Muscle of leg (tissue), 11 donors: ENCODE data around the gene MBNL1. TPM values are rescaled to one million over a fixed set of nuclear protein-coding genes. Genes with fewer than 3 reads are reported as not detected.
"Not testable (repeated sequence)": the region's sequence is repeated elsewhere in the genome, so short reads cannot be mapped to it uniquely, and the experiment has no call there.

Experiments
- DNase-seq: peaks from one replicate; pipeline ENCODE4 v3.0.0; 2013
- H3K27ac ChIP-seq: one replicate; pipeline ENCODE4 v1.5.1; 2013; ENCODE audit warnings: mild to moderate bottlenecking, low read length, control low read depth
- H3K27me3 ChIP-seq: one replicate; pipeline ENCODE4 v1.6.1; 2013; ENCODE audit warnings: low read length; ENCODE audit not compliant: control insufficient read depth, insufficient read depth
- H3K36me3 ChIP-seq: one replicate; pipeline ENCODE4 v1.6.1; 2013; ENCODE audit warnings: low read length; ENCODE audit not compliant: control insufficient read depth, insufficient read depth
- H3K4me1 ChIP-seq: one replicate; pipeline ENCODE4 v1.6.1; 2013; ENCODE audit warnings: low read length; ENCODE audit not compliant: control insufficient read depth, insufficient read depth
- H3K4me3 ChIP-seq: one replicate; pipeline ENCODE4 v1.5.1; 2013; ENCODE audit warnings: low read length, control low read depth
- H3K9me3 ChIP-seq: replicated peaks from 2 replicates; pipeline ENCODE4 v1.6.1; 2013; ENCODE audit warnings: low read depth, low read length; ENCODE audit not compliant: control insufficient read depth
- WGBS: methylation state at CpG from one replicate; pipeline ENCODE4 v1.1.5; 2013; ENCODE audit warnings: missing lambda C conversion rate; ENCODE audit not compliant: insufficient coverage; 5-methylcytosine and 5-hydroxymethylcytosine counted together
- polyA plus RNA-seq, 8 donors: library from polyadenylated mRNA; unstranded; fragments of 120-200 nt; gene quantifications; one replicate each; pipeline versions ENCODE4 v1.2.1 to v1.2.3, GENCODE V29; 2013; ENCODE audit warnings: inconsistent platforms in 1 of 8, low replicate concordance in 1 of 8; ENCODE audit not compliant: insufficient read length in 8 of 8, insufficient read depth in 1 of 8
- total RNA-seq: library from RNA; stranded (reverse); fragments of 120-200 nt; gene quantifications from one replicate; pipeline ENCODE4 v1.2.4, GENCODE V29; 2013

Gene MBNL1
- total and polyA plus RNA-seq, 9 donors: 37.6 to 87.4 (median 51.5) TPM

DNA sequence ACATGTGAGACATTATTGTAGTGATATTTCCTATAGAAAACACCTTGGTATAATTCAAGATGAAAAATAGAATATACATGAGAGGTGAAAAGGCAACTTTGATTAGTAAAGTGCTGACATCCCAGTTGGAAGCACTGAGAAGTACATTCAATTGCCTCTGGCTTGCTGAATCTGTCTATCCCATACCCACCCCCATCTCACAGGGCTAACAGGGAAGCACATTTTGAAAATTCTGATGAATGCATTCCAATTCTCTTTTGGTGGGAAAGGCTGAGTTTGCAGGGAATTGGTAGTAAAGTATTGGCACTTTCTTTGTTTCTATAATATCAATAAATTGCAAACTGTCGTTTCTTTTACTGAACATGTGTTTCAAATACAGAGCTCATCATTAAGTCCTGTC lies 122.9 kb downstream of the MBNL1 start:
- no CpG with 5 or more reads among the region's 1 CpG for WGBS
- peaks cover 2% of the 10 kb centered on the region for H3K36me3 ChIP-seq
- no peak for DNase-seq
- no peaks in the 10 kb centered on the region for H3K9me3 ChIP-seq
- peaks cover 2% of the 10 kb centered on the region for H3K4me1 ChIP-seq
- no peaks in the 10 kb centered on the region for H3K27me3 ChIP-seq
- H3K4me3 ChIP-seq: no peak overlapping the region
- H3K27ac ChIP-seq: no peak overlapping the region

DNA sequence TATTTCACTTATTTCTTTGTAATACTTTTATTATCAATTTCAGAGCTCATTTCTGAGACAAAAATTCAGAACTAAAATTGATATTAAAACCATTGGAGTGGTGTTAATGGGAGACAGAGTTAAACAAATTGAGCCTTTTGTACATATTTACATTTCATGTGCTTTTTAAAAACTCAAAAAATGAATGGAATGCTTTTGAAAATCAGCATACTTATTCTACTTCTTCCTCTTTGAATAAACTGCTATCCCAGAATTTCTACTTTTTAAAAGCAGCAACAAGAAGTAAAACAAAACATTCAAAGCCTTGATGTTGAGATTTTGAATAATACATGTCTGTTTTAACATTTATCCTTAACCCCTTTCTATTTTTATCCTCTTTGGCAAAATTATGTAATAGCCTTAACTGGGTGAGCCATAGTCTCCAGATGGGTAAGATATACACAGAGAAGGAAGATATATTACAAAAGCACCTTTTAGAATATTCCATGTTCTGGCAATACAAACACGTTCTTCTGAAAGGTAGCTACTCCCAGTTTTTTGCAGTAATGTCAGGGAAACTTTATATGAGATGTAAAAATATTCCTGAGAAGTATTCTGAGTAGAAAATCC lies 123.6 kb downstream of the MBNL1 start:
- Histone ChIP-seq H3K9me3 (no peaks in the 10 kb centered on the region), H3K27me3 (no peaks in the 10 kb centered on the region), H3K27ac (no peak overlapping the region), H3K4me3 (no peak overlapping the region), H3K36me3 (peaks cover 2% of the 10 kb centered on the region), H3K4me1 (peaks cover 2% of the 10 kb centered on the region)
- peak; percentile 50 for DNase-seq
- WGBS: no CpG with 5 or more reads among the region's 1 CpG

DNA sequence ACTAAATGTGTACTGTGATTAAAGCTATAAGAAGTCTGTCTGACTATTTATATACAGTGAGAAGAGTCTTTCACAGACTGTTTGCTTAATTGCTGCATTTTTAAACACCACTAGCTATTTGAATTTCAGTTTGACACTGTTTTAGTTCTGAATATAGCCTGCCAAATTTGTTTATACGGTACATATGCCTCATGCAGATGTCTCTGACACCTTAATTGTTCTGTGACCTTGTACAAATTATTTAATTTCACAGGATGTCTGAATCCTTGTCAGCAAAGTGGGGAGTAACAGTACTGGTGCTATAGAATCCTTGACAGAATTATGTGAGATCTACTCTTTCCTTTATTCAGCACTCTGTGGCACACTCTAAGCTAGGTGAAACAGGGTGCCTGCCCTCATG lies 125.5 kb downstream of the MBNL1 start:
- DNase-seq: no peak
- no peak overlapping the region for H3K27ac ChIP-seq
- WGBS: no CpG with 5 or more reads among the region's 1 CpG
- no peaks in the 10 kb centered on the region for H3K27me3 ChIP-seq
- peaks cover 2% of the 10 kb centered on the region for H3K36me3 ChIP-seq
- peaks cover 2% of the 10 kb centered on the region for H3K4me1 ChIP-seq
- no peak overlapping the region for H3K4me3 ChIP-seq
- H3K9me3 ChIP-seq: no peaks in the 10 kb centered on the region

DNA sequence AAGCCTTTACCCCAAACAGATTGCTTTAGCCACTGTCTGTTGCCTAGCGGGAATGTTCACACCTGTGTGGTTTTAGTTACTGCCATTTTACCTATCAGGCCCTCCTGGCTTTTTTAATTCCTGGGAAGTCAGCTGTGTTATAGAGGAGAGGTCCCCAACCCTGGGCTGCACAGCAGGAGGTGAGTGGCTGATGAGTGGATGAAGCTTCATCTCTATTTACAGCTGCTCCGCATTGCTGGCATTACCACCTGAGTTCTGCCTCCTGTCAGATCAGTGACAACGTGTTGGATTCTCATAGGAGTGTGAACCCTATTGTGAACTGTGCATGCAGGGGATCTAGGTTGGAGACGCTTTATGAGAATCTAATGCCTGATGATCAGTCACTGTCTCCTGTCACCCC lies 127.0 kb downstream of the MBNL1 start:
- 60% methylated on average over 1 of the region's 4 CpGs for WGBS
- peaks cover 2% of the 10 kb centered on the region for H3K36me3 ChIP-seq
- DNase-seq: no peak
- H3K27ac ChIP-seq: no peak overlapping the region
- H3K4me1 ChIP-seq: peaks cover 2% of the 10 kb centered on the region
- H3K27me3 ChIP-seq: no peaks in the 10 kb centered on the region
- no peak overlapping the region for H3K4me3 ChIP-seq
- no peaks in the 10 kb centered on the region for H3K9me3 ChIP-seq

DNA sequence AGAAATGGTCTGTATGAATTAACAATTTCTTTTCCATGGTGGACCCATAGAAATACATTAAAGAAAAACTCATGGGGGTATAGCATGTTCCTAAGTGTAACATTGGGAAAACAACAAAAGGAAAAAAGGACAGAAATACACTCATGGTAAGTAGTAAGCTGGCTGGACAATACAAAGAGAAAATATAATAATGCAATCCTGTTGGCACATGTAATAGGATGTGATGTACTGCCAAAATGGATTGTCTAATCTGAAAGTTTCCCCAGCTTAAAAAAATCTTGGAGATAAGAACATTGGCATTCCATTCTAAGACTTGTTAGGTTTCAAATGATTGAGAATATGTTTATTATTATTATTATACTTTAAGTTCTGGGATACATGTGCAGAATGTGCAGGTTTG lies 128.1 kb downstream of the MBNL1 start:
- peaks cover 2% of the 10 kb centered on the region for H3K4me1 ChIP-seq
- H3K36me3 ChIP-seq: peaks cover 2% of the 10 kb centered on the region
- H3K27ac ChIP-seq: no peak overlapping the region
- no peak for DNase-seq
- no peaks in the 10 kb centered on the region for H3K9me3 ChIP-seq
- H3K4me3 ChIP-seq: no peak overlapping the region
- no peaks in the 10 kb centered on the region for H3K27me3 ChIP-seq

DNA sequence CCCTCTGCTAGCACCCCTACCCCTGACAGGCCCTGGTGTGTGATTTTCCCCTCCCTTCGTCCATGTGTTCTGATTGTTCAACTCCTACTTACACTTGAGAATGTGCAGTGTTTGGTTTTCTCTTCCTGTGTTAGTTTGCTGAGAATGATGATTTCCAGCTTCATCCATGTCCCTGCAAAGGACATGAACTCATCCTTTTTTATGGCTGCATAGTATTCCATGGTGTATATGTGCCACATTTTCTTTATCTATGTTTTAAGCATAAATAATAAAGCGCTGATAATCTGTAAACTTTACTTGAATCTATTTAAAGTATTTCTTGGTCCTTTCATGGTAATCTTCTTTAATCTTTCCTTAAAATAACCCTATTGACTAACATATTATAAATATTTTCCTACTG lies 128.6 kb downstream of the MBNL1 start:
- H3K9me3 ChIP-seq, H3K4me1 ChIP-seq, H3K27ac ChIP-seq, DNase-seq, H3K36me3 ChIP-seq, H3K27me3 ChIP-seq, H3K4me3 ChIP-seq: not testable (repeated sequence)
- no CpG with 5 or more reads among the region's 2 CpGs for WGBS

DNA sequence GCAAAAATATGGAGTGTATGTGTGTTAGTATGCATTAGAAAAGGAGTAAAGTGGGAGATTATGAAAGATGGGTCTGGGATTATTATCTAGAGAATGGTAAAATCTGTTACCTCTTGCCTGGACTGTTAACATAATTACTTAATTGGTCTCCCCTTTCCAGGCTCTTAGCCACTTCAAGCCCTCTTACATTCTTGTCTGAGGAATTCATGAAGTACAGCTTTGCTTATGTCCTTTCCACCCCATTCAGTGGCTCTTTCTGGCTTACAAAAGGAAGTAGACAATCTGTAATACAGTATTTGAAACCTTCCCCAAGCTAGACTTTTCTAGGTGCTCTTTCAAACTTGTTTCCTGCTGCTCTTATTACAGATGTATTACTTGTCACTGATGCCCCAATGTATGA lies 129.8 kb downstream of the MBNL1 start:
- Histone ChIP-seq H3K27me3 (no peaks in the 10 kb centered on the region), H3K27ac (no peak overlapping the region)

DNA sequence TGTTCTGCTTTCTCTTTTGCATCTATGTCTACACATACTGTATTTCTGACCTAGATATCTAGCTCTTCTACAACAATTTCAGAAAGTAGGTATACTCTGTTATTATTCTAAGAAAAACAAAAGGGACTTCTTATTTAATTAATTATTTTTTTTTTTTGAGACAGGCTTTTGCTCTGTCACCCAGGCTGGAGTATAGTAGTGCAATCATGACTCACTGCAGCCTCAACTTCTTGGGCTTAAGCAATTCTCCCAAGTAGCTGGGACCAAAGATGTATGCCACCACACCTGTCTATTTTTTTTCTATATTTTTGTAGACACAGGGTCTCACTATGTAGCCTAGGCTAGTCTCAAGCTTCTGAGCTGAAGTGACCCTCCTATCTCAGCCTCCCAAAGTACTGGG lies 130.6 kb downstream of the MBNL1 start:
- no peak for DNase-seq
- Histone ChIP-seq H3K27me3 (no peaks in the 10 kb centered on the region), H3K27ac (no peak overlapping the region), H3K9me3 (no peaks in the 10 kb centered on the region), H3K36me3 (peaks cover 2% of the 10 kb centered on the region), H3K4me1 (peaks cover 4% of the 10 kb centered on the region), H3K4me3 (no peak overlapping the region)

More for the DNA sequence above, 129.8 kb downstream of the MBNL1 start:
- Histone ChIP-seq H3K4me1 (peaks cover under 1% of the 10 kb centered on the region), H3K36me3 (peaks cover 2% of the 10 kb centered on the region), H3K9me3 (no peaks in the 10 kb centered on the region), H3K4me3 (no peak overlapping the region)
- no peak for DNase-seq

DNA sequence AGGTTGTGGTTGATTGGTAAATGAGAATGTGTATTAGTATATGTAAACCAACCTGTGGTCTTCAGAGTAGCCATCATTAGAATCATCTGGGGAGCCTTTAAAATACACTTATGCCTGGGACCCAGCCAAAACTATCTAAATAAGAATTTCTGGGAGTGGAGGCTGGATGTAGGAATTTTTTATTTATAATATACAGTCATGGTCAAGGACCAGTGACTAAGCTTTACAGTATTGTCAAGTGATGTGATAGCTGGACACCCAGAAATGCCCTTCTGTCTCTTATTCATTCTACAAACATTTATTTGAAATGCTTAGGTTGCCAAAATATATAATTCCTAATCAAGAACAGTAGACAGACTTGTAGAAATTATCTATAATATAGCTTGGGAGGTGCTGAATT lies 132.2 kb downstream of the MBNL1 start:
- no peaks in the 10 kb centered on the region for H3K9me3 ChIP-seq
- H3K4me3 ChIP-seq: no peak overlapping the region
- H3K27ac ChIP-seq: no peak overlapping the region
- H3K27me3 ChIP-seq: no peaks in the 10 kb centered on the region
- H3K4me1 ChIP-seq: peaks cover 5% of the 10 kb centered on the region
- no peak for DNase-seq
- no peaks in the 10 kb centered on the region for H3K36me3 ChIP-seq

DNA sequence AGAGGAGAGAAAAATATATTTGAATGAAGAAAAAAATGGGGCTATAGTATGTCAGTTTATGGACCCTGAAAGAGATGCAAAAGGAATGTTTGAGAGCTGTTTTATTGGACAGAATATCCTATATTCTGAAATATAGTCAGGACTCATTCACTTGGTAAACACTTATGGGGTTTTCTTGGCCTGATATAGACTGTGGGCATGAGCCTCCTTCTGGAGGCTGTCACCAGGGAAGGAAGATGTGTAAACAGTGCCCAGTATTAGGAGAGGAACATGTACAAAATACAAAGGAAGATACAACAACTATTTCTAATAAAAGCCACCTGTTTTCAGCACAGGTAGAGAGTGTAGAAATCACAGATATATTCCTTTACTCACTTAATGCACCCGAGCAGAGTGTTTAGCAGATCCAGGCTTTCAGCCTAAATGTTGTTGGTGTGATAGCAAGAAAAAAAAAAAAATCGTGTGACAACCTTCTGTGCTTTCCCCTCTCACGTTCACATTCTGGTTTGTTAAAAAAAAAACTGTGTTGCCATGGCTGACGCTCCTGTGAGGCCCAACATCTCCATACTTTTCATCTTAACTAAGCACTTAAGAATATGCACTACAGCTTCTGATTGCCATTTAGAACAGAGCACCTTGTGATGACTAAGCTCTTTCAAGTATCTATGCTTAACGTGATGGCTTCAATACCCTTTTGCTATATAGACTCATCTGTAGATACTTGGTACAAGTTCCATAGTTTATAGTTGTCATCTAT lies 134.1 kb downstream of the MBNL1 start:
- Histone ChIP-seq H3K27me3 (no peaks in the 10 kb centered on the region), H3K4me3 (no peak overlapping the region), H3K27ac (peak overlapping the region; percentile 32), H3K9me3 (no peaks in the 10 kb centered on the region), H3K4me1 (peaks cover 6% of the 10 kb centered on the region), H3K36me3 (no peaks in the 10 kb centered on the region)
- DNase-seq: no peak
- WGBS: 66% methylated on average over 2 of the region's 5 CpGs

DNA sequence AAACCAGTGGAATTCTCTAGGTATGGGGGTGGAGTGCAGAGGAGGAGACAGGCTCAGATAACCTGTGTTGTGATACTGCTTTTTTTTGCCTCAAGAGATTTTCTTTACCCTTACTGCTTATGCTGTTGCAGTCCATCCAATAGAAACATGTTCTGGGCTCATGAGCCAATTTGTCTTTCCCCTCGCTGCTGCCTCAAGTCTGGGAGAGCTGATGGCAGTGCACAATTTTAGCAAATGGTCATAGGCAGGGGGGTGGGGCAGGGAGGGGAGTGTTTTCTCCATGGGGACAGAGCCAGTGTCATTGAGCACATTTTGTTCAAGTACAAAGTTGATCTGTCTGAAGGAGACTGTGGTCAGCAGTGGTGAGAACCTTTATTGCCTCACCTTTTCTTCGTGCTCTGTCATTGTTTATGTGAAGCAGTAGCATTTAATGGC lies 134.9 kb downstream of the MBNL1 start:
- no peak overlapping the region for H3K4me3 ChIP-seq
- peaks cover 6% of the 10 kb centered on the region for H3K4me1 ChIP-seq
- H3K27ac ChIP-seq: peak overlapping the region; percentile 32
- H3K36me3 ChIP-seq: no peaks in the 10 kb centered on the region
- peak; percentile 43 for DNase-seq
- 83% methylated on average over 1 of the region's 2 CpGs for WGBS
- H3K27me3 ChIP-seq: no peaks in the 10 kb centered on the region
- H3K9me3 ChIP-seq: no peaks in the 10 kb centered on the region
